RWPE1 (cell line): Measurements from ENCODE around the gene MICU1.

Source experiments
- CTCF ChIA-PET: fragments of 350-600 bp; sonication (Branson Sonifier 250); formaldehyde crosslinking; extraction: SDS; loops from one replicate; lab custom pipeline; 2021; lab: Yijun Ruan, JAX
- POLR2A ChIA-PET: fragments of 400-600 bp; formaldehyde crosslinking; extraction: SDS; loops from one replicate; lab custom pipeline; 2020; ENCODE audit warnings: antibody characterized with exemption; ENCODE audit not compliant: low non-redundant PET; lab: Yijun Ruan, JAX
- DNase-seq: peaks from one replicate; pipeline ENCODE4 v3.0.0; 2012; ENCODE audit warnings: low spot score
- H3K27ac ChIP-seq: fragments of 450-650 bp; 2 replicates; pipeline ENCODE4 v1.5.1; 2017
- CTCF ChIP-seq: fragments of 450-650 bp; conservative IDR thresholded peaks from 2 replicates; pipeline ENCODE4 v1.5.1; 2017; ENCODE audit warnings: low read depth, mild to moderate bottlenecking

Gene MICU1

GRCh38 chr10:72418679-72419078 lies 207.2 kb downstream of the MICU1 start:
- no peak overlapping the region for H3K27ac ChIP-seq
- POLR2A ChIA-PET: no interaction called here
- CTCF ChIA-PET: no interaction called here
- DNase-seq: no peak
- TF ChIP-seq CTCF: no peak

GRCh38 chr10:72417971-72418370 lies 207.9 kb downstream of the MICU1 start:
- POLR2A ChIA-PET: no interaction called here
- CTCF ChIA-PET: interaction anchor here (0.6 kb wide), 1 partner anchor 258 kb away, joined by 3 read pairs; no protein-coding TSS in a partner anchor
- DNase-seq: no peak
- H3K27ac ChIP-seq: no peak overlapping the region
- no peak for TF ChIP-seq CTCF

GRCh38 chr10:72416661-72417060 lies 209.2 kb downstream of the MICU1 start:
- ChIA-PET POLR2A (no interaction called here), CTCF (no interaction called here)
- no peak for DNase-seq
- H3K27ac ChIP-seq: no peak overlapping the region
- no peak for TF ChIP-seq CTCF

GRCh38 chr10:72414642-72415041 lies 211.2 kb downstream of the MICU1 start:
- no peak for TF ChIP-seq CTCF
- no peak for DNase-seq
- no peak overlapping the region for H3K27ac ChIP-seq
- POLR2A ChIA-PET: no interaction called here
- CTCF ChIA-PET: no interaction called here

GRCh38 chr10:72409167-72409566 lies 216.7 kb downstream of the MICU1 start:
- TF ChIP-seq CTCF: no peak
- POLR2A ChIA-PET: no interaction called here
- H3K27ac ChIP-seq: no peak overlapping the region
- CTCF ChIA-PET: interaction anchor here (0.6 kb wide), 1 partner anchor 46 kb away, joined by 3 read pairs; no protein-coding TSS in a partner anchor
- no peak for DNase-seq

GRCh38 chr10:72407927-72408600 lies 217.8 kb downstream of the MICU1 start:
- CTCF ChIA-PET: interaction anchor here (0.6 kb wide), 1 partner anchor 297 kb away, joined by 3 read pairs; no protein-coding TSS in a partner anchor
- DNase-seq: no peak
- H3K27ac ChIP-seq: no peak overlapping the region
- TF ChIP-seq CTCF: no peak
- POLR2A ChIA-PET: no interaction called here
